ENCODE measurements around the gene TOB2.

TOB2 gene

DNA sequence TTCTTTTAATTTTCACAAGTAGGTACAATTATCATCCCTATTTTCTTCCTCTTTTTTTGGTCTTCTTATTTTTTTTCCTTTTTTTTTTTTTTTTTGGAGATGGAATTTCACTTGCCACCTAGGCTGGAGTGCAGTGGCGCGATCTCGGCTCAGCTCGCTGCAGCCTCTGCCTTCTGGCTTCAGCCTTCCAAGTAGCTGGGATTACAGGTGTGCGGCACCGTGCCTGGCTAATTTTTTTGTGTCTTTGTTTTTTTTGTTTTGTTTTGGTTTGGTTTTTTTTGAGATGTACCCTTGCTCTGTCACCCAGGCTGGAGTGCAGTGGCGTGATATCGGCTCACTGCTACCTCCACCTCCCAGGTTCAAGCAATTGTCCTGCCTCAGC lies 16.7 kb downstream of the TOB2 start:
- H3K4me3 Mint-ChIP-seq: no peak overlapping the region
- peaks cover 13 to 16% of the 10 kb centered on the region in 2 donors for H3K4me1 Mint-ChIP-seq (ENCODE audit: low read depth in 2 of 2)
- DNase-seq (no peak), ATAC-seq (replicated peaks) (no peak)
- H3K27ac Mint-ChIP-seq: peak overlapping the region; percentile 28 to 86
- no peaks in the 10 kb centered on the region for H3K9me3 Mint-ChIP-seq
- peaks cover 70% of the 10 kb centered on the region for H3K36me3 Mint-ChIP-seq (ENCODE audit: insufficient read depth)
- no peaks in the 10 kb centered on the region for H3K27me3 Mint-ChIP-seq

- H3K4me1 Mint-ChIP-seq (ENCODE audit: low read depth in 2 of 2): peaks cover 13 to 16% of the 10 kb centered on the region in 2 donors
- DNase-seq: no peak
- no peaks in the 10 kb centered on the region for H3K9me3 Mint-ChIP-seq
- H3K27me3 Mint-ChIP-seq: no peaks in the 10 kb centered on the region
- peaks cover 71% of the 10 kb centered on the region for H3K36me3 Mint-ChIP-seq (ENCODE audit: insufficient read depth)
- peak overlapping the region in 1 of 2 donors; percentile 86 for H3K27ac Mint-ChIP-seq
- ATAC-seq (replicated peaks): no peak
- no peak overlapping the region for H3K4me3 Mint-ChIP-seq
These were observed 17.2 kb downstream of the TOB2 start for GRCh38 chr22:41429232-41429950.

- peaks cover 68% of the 10 kb centered on the region for H3K36me3 Mint-ChIP-seq (ENCODE audit: insufficient read depth)
- H3K9me3 Mint-ChIP-seq: no peaks in the 10 kb centered on the region
These were observed 20.8 kb downstream of the TOB2 start for GRCh38 chr22:41425660-41426365.

DNA sequence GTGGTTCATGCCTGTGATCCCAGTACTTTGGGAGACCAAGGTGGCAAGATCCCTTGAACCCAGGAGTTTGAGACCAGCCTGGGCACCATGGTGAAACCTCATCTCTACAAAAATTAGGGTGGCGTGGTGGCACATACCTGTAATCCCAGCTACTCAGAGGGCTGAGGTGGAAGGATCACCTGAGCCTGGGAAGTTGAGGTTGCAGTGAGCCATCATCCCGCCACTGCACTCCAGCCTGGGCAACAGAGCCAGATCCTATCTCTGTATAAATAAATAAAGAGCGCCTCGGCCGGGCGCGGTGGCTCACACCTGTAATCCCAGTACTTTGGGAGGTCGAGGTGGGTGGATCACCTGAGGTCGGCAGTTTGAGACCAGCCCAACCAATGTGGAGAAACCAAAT lies 27.9 kb downstream of the TOB2 start:
- ATAC-seq (replicated peaks) (no peak), DNase-seq (no peak)
- H3K4me3 Mint-ChIP-seq: no peak overlapping the region
- H3K27me3 Mint-ChIP-seq: no peaks in the 10 kb centered on the region
- peaks cover 27% of the 10 kb centered on the region for H3K36me3 Mint-ChIP-seq (ENCODE audit: insufficient read depth)
- H3K27ac Mint-ChIP-seq: peak overlapping the region; percentile 32 to 63
- H3K9me3 Mint-ChIP-seq: no peaks in the 10 kb centered on the region
- H3K4me1 Mint-ChIP-seq (ENCODE audit: low read depth in 2 of 2): peaks cover 4 to 15% of the 10 kb centered on the region in 2 donors

More at GRCh38 chr22:41425660-41426365, 20.8 kb downstream of the TOB2 start:
- H3K4me3 Mint-ChIP-seq: peak overlapping the region; percentile 27 to 42
- no peaks in the 10 kb centered on the region for H3K27me3 Mint-ChIP-seq
- ATAC-seq (replicated peaks): peak; percentile 62
- H3K4me1 Mint-ChIP-seq (ENCODE audit: low read depth in 2 of 2): peaks cover 6 to 10% of the 10 kb centered on the region in 2 donors
- H3K27ac Mint-ChIP-seq: peak overlapping the region; percentile 65 to 81
- no peak for DNase-seq

- Mint-ChIP-seq H3K27ac (peak overlapping the region; percentile 32 to 63), H3K27me3 (no peaks in the 10 kb centered on the region), H3K36me3 (ENCODE audit: insufficient read depth) (peaks cover 29% of the 10 kb centered on the region), H3K9me3 (no peaks in the 10 kb centered on the region), H3K4me3 (no peak overlapping the region), H3K4me1 (ENCODE audit: low read depth in 2 of 2) (peaks cover 5 to 15% of the 10 kb centered on the region in 2 donors)
- DNase-seq (no peak), ATAC-seq (replicated peaks) (no peak)
These were observed 28.8 kb downstream of the TOB2 start for GRCh38 chr22:41417622-41418390.

- no peak for ATAC-seq (replicated peaks)
- Mint-ChIP-seq H3K36me3 (ENCODE audit: insufficient read depth) (peaks cover 24% of the 10 kb centered on the region), H3K4me1 (ENCODE audit: low read depth in 2 of 2) (peaks cover 17 to 25% of the 10 kb centered on the region in 2 donors), H3K4me3 (peak overlapping the region; percentile 95 to 100), H3K27ac (peak overlapping the region; percentile 71 to 100), H3K9me3 (no peaks in the 10 kb centered on the region), H3K27me3 (no peaks in the 10 kb centered on the region)
- no peak for DNase-seq
These were observed 31.0 kb downstream of the TOB2 start for GRCh38 chr22:41415554-41415953.

DNA sequence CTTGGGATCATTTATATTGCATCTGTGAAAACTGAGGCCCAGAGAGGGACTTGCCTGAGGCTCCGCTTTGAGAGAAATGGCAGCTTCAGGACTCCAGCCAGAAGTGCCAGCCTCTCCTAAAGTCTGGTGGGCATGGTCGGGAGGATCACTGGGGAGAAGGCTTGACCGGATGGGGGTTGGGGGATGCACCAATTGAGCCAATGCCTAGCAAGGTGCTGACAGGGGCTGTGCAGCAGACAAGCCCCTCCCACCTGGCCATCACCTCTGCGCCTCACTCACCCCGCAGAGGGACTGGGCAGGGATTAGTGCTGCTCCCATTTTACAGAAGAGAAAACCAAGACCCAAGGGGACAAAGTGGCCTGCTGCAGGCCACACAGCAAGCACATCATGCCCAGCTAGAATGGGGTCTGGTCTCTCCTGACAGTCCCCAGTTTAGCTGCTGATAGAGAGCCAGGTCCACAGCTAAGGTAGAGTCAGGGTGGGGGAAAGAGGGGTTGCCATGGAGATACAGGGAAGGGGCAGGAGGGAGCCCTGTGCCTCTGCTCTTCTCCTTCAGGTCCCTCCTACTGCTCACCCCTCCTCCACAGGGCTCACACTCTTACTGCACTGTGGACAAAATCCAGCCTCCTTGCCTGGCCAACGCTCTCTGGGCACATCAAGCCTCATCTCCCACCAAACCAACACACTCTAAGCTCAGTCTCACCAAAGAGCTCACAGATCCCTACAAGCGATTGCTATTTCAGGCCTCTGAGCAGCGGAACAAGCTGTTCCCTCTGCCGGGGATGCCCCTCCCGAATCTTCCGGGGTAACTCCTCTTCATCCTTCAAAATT lies 35.4 kb downstream of the TOB2 start:
- Mint-ChIP-seq H3K9me3 (no peaks in the 10 kb centered on the region), H3K4me1 (ENCODE audit: low read depth in 2 of 2) (peaks cover 21 to 23% of the 10 kb centered on the region in 2 donors), H3K27me3 (no peaks in the 10 kb centered on the region), H3K27ac (peak overlapping the region; percentile 99 to 100), H3K36me3 (ENCODE audit: insufficient read depth) (peaks cover 22% of the 10 kb centered on the region), H3K4me3 (peak overlapping the region in 1 of 2 donors; percentile 37)
- ATAC-seq (replicated peaks): no peak
- DNase-seq: no peak

DNA sequence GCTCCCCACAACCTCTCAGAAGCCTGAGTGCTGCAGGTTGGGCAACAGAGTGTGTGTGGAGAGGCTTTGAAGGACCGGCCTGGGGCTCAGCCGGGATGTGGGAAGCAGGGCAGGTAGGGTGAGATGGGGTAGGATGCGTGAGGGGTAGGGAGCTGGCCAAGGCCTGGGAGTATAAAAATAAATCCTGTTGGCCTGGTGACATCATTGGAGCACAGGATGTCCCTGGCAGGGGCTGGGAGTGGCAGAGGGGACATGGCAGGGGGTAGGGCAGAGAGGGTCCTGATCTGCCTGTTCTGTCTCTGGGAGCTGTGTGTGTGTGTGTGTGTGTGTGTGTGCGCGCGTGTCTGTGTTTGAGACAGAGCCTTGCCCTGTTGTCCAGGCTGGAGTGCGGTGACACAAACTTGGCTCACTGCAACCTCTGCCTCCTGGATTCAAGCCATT lies 36.3 kb downstream of the TOB2 start:
- H3K4me3 Mint-ChIP-seq: no peak overlapping the region
- no peaks in the 10 kb centered on the region for H3K27me3 Mint-ChIP-seq
- H3K4me1 Mint-ChIP-seq (ENCODE audit: low read depth in 2 of 2): peaks cover 16 to 20% of the 10 kb centered on the region in 2 donors
- peaks cover 21% of the 10 kb centered on the region for H3K36me3 Mint-ChIP-seq (ENCODE audit: insufficient read depth)
- DNase-seq (no peak), ATAC-seq (replicated peaks) (no peak)
- H3K9me3 Mint-ChIP-seq: no peaks in the 10 kb centered on the region
- H3K27ac Mint-ChIP-seq: peak overlapping the region; percentile 41 to 100

DNA sequence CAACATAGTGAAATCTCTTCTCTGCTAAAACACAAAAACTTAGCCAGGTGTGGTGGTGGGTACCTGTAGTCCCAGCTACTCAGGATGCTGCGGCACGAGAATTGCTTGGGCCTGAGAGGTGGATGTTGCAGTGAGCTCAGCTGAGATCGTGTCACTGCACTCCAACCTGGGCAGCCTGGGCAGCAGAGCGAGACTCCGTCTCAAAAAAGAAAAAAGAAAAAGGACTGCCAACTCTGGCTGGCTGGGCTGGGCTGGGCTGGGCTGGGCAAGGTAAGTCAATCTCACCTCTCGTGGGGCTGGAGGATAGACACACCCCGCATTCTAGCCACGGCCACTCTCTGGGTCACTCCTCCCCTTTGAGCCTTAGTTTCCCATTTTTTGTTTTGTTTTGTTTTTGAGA lies 37.9 kb downstream of the TOB2 start:
- DNase-seq (no peak), ATAC-seq (replicated peaks) (no peak)
- no peaks in the 10 kb centered on the region for H3K9me3 Mint-ChIP-seq
- H3K27ac Mint-ChIP-seq: peak overlapping the region in 1 of 2 donors; percentile 15
- H3K4me3 Mint-ChIP-seq: no peak overlapping the region
- H3K36me3 Mint-ChIP-seq (ENCODE audit: insufficient read depth): peaks cover 13% of the 10 kb centered on the region
- H3K4me1 Mint-ChIP-seq (ENCODE audit: low read depth in 2 of 2): peaks cover 13 to 20% of the 10 kb centered on the region in 2 donors
- no peaks in the 10 kb centered on the region for H3K27me3 Mint-ChIP-seq

- H3K9me3 Mint-ChIP-seq: no peaks in the 10 kb centered on the region
- no peak for ATAC-seq (replicated peaks)
- DNase-seq: no peak
- peaks cover 12 to 18% of the 10 kb centered on the region in 2 donors for H3K4me1 Mint-ChIP-seq (ENCODE audit: low read depth in 2 of 2)
- peak overlapping the region in 1 of 2 donors; percentile 60 for H3K27ac Mint-ChIP-seq
- H3K36me3 Mint-ChIP-seq (ENCODE audit: insufficient read depth): peaks cover under 1% of the 10 kb centered on the region
- H3K27me3 Mint-ChIP-seq: no peaks in the 10 kb centered on the region
- H3K4me3 Mint-ChIP-seq: no peak overlapping the region
These were observed 39.2 kb downstream of the TOB2 start for GRCh38 chr22:41407433-41407832.

GRCh38 chr22:41406410-41406809 lies 40.2 kb downstream of the TOB2 start:
- Mint-ChIP-seq H3K27me3 (no peaks in the 10 kb centered on the region), H3K4me1 (ENCODE audit: low read depth in 2 of 2) (peaks cover 5 to 11% of the 10 kb centered on the region in 2 donors), H3K4me3 (no peak overlapping the region), H3K36me3 (ENCODE audit: insufficient read depth) (no peaks in the 10 kb centered on the region), H3K27ac (no peak overlapping the region), H3K9me3 (no peaks in the 10 kb centered on the region)
- ATAC-seq (replicated peaks) (no peak), DNase-seq (no peak)

- ATAC-seq (replicated peaks) (no peak), DNase-seq (no peak)
- Mint-ChIP-seq H3K27ac (no peak overlapping the region), H3K4me3 (no peak overlapping the region), H3K27me3 (no peaks in the 10 kb centered on the region), H3K9me3 (no peaks in the 10 kb centered on the region), H3K36me3 (ENCODE audit: insufficient read depth) (no peaks in the 10 kb centered on the region), H3K4me1 (ENCODE audit: low read depth in 2 of 2) (peaks cover 5 to 10% of the 10 kb centered on the region in 2 donors)
These were observed 41.0 kb downstream of the TOB2 start for GRCh38 chr22:41405588-41405987.

Measured in effector memory CD8-positive, alpha-beta T cell (primary cell).